HG03575 (cell line): ENCODE data around the gene FSIP1.
"Not testable (repeated sequence)": the region's sequence is repeated elsewhere in the genome, so short reads cannot be mapped to it uniquely, and the experiment has no call there.

Source experiments
- ATAC-seq: cut with Tn5 transposase; IDR thresholded peaks from one replicate; pipeline ENCODE4 v1.9.1; 2021; ENCODE audit not compliant: unreplicated experiment, insufficient number of reproducible peaks, low FRiP score; ENCODE audit errors: extremely low read depth

Gene FSIP1

DNA sequence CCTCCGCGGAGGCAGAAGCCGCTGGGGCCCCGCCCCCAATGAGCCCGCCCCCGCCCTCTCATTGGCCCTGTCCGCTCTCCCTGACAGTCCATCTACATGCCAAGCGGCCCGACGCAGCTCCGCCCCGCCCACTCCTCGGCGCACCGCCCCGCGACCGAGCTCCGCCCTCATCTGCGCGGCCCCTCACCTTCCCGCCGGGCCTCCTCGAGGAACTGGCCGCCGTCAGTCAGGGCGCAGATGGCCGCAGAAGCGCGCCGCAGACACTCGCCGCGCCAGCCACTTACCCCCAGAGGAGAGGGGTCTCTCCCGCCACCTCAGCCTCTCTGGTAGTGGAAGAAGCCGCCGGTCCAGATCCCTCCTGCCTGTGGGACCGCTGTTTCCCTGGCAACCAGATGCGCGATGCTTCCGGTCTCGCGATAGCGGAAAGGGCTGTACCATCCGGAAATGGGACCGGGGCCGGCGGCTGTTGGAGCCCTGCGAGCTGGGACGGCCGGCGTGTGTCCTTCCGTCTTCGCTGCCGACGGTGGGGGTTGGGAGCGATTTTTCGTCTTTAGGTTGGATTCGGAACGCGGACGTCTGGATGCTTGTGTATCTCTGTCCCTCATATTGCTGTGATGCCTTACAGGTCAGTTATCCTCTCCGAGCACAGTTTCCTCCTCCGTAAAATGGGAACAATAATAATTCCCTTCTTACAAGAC lies at the start of gene FSIP1:
TSS of gene FSIP1 (minus strand) at position 401 of the 698 bp plus-strand sequence. CDS start 6,317 bp downstream, outside the sequence.
- peak; percentile 80 for ATAC-seq

DNA sequence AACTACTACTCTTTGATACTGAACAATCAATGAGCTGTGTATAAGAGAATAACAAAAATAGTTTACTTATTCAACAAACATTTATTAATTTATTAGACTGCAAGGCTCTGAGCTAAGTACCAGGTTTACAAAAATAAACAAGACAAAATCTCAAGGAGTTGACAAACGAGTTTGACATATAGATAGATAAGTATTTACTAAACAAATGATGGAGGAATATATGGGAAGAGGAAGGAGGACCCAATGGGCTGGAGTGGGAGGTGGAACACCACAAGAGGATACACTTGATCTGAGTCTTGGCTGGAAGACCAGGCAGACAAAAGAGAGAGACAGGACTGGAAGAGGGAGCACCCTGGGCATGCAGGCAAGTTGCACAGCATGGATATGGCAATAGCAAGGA lies 47.5 kb upstream of the FSIP1 start:
- ATAC-seq, result no peak

DNA sequence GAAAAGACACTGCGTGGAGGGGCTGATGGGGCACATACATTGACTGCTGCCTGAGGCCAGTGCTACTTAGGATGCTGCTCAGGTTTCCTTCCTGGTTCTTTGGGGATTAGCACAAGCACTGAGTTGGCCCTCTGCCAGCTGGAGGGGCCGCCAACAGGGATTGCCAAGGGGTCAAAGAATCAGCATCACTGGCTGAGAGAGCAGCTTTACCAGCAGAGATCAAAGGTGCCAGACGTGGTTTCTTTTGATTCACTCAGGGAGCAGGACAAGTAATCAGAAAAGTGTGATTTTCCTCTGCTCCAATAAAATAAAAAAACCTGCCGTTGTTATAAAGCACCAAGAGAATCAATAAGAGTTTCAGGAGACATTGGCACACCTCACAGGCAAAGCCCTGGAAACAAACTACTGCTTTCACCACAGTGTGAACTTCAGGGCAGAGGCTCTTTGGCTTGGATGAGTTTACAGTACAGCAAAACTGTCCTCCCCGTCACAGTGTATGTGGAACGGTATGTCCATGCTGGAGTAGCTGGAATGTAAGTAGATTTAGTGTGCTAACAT lies 45.8 kb upstream of the FSIP1 start:
- ATAC-seq, result no peak

DNA sequence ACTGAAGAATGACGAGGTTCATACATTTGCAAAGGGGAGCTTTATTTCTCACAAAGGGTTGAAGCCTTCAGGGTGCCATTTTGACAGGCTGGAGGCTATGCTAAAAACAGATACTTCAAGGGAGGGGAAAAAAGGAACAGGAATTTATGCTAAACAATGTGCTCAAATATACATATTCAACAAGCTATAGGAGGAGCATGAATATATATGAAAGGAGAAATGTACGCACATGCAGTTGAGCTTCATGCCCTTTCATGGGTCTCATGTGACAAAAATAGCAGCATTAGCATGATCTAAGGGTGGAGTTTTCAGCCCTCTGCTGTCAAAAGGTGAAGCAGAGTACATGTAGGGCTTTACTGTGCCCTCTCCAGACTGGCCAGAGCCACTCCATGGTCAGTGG lies 44.3 kb upstream of the FSIP1 start:
- ATAC-seq, result no peak

DNA sequence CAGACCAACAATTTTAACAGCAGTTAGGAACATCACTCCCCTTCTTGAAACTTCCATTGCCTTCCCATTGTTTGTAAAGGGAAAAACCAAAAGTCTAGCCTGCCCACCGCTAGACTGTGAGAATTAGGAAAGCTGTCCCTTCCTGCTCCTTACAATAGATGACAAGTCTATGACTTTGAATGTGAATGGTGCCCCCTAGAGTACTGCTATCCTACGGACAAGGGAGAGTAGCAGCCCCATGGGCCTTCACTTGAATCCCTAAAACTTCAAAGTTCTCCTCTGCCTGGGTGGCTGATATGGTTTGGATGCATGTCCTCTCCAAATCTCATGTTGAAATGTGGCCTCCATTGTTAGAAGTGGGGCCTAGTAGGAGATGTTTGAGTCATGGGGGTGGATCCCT lies 41.0 kb upstream of the FSIP1 start:
- ATAC-seq, result no peak

DNA sequence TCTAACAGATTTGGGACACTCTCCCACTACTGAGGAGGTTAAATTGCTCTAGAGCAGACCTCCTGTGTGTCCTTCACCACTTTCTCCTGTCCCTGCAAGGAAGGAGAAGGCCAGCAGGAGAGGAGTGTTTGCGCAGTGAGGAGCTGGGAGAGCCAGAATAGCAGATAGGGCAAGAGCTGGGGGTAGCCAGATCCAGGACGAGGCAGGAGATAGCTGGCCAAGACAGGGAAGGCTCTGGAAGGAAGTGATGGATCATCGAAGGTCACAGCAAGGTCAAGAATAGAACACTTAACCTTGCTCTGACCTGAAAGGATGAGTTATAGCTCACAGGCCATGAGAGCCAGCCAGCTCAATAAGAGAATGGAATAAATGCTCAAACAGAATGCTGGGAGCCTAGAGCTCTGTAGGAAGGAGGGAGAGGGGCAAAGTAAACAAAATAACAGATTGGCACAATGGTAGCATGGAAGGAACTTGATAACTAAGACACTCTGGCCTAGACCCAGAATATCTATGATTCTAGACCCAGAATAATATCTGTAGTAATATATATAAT lies 37.5 kb upstream of the FSIP1 start:
- no peak for ATAC-seq

DNA sequence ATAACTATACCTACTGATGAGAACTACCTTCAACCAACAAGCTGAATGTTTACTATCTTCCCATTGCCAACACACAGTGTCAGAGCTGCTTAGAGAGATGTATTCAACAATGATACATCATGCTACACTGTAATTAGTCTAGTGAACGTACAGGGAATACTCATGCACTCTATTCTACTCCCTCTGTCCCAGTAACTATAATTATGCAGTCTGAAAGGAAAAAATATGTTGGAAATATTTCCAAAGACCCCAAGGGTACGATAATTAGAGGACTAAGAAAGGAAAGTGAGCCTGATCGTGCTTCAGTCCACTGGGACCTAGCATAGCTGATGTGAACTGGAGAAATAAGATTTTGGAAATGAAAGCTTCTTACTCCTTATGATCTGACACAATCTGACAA lies 36.9 kb upstream of the FSIP1 start:
- no peak for ATAC-seq

DNA sequence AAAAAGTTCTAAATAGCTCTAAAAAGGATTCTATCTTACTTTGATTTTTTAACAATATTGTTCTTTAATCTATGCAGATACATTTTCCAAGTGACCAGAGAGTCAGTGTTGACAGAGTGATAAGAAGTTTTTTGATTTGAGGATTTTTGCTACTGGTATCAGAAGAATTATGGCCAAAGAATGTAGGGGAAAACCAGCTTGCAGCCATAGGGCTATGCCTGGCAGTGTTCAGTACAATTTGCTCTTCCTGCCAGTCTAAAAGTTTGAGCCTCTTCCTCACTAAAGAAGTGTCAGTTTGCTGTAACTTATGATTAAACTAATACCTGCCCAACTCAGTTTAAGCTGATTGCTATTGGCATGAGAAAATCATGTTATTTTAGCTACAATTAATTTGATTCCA lies 35.3 kb upstream of the FSIP1 start:
- no peak for ATAC-seq

DNA sequence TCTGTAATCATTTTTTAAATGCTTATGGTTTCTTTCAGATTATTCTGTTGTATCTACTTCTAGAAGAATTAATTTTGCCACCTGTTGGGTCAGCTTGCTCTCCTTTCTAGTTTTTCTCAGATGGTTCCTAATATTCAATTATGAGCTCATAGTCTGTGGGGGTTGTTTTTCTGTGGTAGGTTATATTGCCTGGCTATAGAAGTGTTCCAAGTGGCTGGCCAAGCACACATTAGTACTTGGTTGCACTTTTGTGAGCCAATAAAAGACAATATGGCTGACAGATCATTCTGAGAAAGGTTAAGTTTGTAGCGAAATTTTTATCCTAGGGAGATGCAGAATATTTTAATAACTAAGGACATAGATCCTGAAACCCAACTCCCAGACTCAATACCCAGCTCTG lies 31.8 kb upstream of the FSIP1 start:
- ATAC-seq, result no peak

DNA sequence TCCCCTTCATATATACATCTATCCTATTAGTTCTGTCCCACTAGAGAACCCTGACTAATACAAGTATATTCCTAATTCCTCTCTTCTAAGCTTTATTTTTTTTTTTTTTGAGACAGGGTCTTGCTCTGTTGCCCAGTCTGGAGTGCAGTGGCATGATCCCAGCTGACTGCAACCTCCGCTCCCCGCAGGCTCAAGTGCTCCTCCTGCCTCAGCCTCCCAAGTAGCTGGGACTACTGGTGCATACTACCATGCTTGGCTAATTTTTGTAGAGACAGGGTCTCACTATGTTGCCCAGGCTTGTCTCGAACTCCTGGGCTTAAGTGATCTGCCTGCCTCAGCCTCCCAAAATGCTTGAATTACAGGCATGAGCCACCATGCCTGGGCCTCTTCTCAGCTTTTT lies 30.0 kb upstream of the FSIP1 start:
- ATAC-seq, result not testable (repeated sequence)

DNA sequence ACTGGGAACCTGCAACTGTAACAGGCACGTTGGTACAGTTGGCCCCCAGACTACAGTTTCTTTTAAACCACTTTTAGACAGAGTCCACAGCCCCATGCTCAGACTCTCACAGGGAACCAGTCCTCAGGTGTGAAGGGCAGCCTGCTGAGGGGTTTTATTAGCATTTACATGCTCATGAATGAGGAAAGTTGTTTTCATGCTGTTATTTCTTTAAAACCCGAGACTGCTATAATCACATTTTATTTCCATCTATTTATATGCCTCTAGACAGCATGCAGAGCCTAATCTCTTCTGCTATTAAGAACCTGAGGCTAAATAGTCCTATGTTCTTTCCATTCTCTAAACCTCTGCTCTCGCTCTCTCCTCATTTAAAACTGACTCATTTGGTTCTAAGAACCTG lies 26.3 kb upstream of the FSIP1 start:
- no peak for ATAC-seq

DNA sequence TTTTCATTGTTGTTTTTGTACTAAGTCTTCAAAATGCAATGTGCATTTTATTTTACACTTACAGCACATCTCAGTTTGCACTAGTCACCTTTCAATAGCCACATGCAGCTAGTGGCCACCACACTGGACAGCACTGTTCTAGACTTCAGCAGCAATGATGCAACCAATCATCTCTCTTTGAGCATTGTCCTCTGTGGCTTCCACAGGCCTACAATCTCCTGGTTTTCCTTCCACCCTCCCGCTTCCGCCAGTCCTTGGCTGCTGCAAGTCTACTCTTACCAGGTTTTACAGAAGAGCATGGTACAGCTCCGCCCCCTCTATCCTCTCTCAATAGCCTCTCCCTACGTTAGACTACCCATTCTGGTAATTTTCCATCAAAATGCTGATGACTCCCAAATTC lies 25.1 kb upstream of the FSIP1 start:
- no peak for ATAC-seq

DNA sequence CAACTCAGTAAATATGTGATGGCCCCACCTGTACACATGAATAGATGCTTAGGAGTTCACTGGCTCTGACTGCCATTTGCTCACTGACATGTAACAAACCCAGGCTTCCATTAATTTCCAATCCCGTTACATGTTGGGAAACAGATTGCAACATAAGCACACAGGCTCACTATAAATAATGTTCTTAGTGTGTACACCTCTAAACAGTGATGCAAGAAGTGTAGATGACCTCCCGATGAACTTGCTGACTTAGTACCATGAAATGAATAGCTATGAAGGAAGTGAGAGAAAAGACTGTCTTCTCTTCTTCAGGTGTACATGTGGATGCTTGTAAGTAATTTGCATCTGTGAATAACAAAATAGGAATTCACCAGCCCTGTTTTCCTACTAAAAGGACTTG lies 21.4 kb upstream of the FSIP1 start:
- no peak for ATAC-seq

DNA sequence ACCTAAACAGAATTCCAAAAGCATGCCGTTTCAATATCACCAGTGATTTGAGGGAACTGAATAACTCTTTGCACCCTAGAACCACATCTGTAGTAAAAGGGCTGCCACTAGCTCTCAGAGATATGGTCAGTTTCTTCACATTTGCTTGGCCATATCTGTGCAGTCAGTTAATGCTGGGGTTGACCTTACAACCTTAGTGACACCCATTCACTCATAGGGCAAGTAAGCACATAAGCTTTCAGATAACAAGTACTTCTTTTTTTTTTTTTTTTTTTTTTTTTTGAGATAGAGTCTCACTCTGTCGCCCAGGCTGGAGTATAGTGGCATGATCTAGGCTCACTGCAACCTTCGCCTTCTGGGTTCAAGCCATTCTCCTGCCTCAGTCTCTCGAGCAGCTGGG lies 20.4 kb upstream of the FSIP1 start:
- no peak for ATAC-seq

DNA sequence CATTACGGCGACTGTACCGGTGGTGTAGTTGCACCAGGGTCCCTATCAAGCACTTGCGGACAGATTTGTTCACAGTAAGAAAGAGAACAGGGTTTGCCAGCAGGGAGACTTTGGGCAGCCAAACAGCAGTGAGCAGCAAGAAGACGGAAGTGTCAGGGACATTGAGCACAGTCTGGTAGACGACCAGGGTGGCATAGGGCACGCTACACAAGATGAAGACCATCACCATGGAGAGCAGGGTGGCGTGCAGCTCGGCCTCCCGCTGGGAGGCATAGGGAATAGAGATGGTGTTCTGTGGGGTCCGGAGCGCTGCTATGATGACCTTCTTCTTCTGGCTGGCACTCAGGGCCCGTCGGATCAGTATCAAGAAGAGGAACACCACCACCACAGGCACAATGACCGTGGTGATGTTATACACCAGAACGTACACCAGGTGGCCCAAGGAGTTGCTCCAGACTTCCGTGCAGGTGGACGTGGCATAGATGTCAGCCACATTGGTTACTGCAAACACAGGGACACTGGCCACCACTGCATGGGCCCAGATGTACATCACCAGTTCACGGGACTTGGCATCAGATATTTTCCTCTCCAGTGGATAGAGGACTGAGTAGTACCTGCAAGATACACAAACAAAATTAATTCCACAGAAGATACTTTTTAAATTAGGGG lies 19.1 kb upstream of the FSIP1 start:
- ATAC-seq, result no peak

DNA sequence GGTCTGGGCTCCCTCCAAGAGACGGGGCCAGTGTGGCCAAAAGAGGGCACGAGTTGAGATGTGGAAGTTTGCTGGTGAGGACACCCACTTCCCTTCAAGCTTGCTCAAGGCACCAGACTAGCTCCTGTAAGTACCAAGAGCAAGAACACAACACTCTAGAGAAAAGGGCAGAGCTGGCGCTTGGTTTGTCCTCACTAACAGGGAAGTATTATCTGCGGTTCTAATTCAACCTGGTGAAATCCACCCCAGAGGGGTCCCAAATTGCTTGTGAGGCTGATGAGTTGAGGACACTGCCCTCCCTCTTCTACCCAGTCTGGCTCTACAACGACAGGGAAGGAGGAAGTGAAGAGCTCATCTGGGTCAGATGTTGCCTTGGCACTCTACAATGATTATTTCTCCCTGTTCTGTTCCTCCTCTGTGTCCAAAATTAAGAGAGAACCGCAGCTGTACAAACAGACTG lies 16.9 kb upstream of the FSIP1 start:
- no peak for ATAC-seq

DNA sequence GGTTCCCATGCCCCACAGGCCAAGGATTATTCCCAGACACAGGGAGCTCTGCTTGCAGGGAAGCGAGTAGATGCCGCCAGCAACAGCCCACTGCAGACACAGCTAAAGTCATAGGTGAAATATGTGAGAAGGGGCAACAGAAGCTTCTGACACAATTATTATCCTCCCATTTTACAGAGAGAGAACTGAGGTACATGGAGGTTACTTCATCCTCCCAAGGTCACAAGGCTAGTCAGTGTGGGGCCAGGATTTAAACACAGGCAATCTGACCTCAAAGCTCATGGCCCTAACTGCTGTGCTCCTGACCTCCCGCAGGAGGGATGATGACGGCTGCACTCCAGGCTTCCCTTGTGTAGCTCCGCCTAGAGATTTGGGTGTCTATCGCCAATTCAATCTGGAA lies 15.7 kb upstream of the FSIP1 start:
- ATAC-seq, result no peak

DNA sequence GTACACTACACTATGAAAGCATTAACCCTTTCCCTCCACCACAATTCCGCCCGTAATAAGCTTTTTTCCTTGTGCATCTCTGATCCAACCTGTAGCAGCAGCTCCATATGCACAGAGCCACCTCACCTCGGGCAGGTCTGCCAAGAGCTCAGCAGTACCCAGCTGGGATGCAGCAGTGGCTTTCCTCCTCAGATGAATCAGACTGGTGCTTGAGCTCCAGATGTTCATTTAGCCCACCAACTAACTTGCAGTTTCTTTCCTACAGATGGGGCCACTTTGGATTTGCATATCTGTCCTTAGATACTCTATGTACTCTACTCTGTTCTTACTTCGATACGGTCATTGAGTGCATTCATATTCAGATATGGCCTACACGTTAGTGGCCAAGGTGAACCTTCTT lies 14.8 kb upstream of the FSIP1 start:
- ATAC-seq, result no peak

DNA sequence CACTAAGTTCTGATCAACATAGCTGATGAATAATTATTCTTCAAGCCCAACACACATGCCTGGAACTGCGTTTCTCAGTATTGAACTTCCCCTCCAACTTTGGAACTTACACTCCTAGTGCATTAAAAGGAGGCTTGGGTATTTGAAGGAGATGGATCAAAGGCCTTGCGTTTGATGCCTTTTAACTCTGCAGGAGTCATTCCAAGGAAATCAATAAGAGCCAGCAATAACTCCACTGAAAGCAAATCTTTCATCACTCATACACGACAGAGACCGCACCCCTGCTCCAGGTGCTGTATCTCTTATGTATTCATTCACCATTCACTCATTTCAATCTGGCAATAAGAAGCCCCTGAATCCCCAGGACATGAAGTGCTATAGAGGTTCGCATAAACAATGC lies 14.0 kb upstream of the FSIP1 start:
- ATAC-seq, result no peak

DNA sequence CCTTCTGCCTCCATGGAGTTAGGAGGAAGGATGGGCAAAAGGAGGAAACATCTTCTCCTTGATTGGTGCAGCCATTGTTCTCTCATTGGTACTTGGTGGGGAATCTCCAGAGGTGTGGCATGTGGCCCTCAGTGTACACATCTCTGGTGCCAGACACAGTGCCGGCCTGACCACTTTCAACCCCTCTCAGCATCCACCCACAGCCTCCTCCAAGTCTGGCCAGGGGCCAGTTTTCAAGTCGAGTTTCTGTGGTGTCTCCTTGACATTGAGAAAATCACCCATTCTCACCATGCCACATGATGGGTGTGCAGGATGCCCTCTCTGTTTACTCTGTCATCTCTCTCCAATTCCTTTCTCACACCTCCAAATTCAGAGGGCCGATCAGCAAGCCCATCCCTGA lies 12.8 kb upstream of the FSIP1 start:
- no peak for ATAC-seq
